Measurements from ENCODE around the gene TBC1D1. TPM values are rescaled to one million over a fixed set of nuclear protein-coding genes. Genes with fewer than 3 reads are reported as not detected.

The TBC1D1 gene
- total and polyA plus RNA-seq, 2 donors (not counting 3 experiments of a cell fraction or from before 2014, with no cell fraction given) = 63.5 to 116 TPM

GRCh38 chr4:38155589-38156294 is 264.9 kb downstream of the TBC1D1 start:
- no peaks in the 10 kb centered on the region for H4K20me1 ChIP-seq (replicated peaks; ENCODE audit: control insufficient read depth, extremely low read depth, insufficient read depth, low read length)
- no peak for TF ChIP-seq JUN (IDR thresholded peaks at IDR 0.05; ENCODE audit: borderline replicate concordance, insufficient read depth, insufficient read length, low read depth)
- no peak for TF ChIP-seq MYC (IDR thresholded peaks at IDR 0.05; ENCODE audit: low read depth, low read length)
- no peak for TF ChIP-seq MAX (IDR thresholded peaks at IDR 0.05; ENCODE audit: insufficient read depth, insufficient read length)
- no peak for TF ChIP-seq FOS (IDR thresholded peaks at IDR 0.05; ENCODE audit: borderline replicate concordance, insufficient read depth, low read length)
- TF ChIP-seq GATA2 (IDR thresholded peaks at IDR 0.05; ENCODE audit: insufficient read depth, insufficient read length, low read depth, low read length) = no peak
- TF ChIP-seq POLR2AphosphoS5 (IDR thresholded peaks at IDR 0.05; ENCODE audit: insufficient read depth, low read depth, low read length) = no peak
- no peak for TF ChIP-seq POLR2A (IDR thresholded peaks at IDR 0.05; ENCODE audit: low read depth, low read length)
- TF ChIP-seq CTCF (IDR thresholded peaks at IDR 0.05; ENCODE audit: extremely low read depth in 1 of 2, insufficient read depth in 1 of 2, low read depth in 1 of 2, low read length in 2 of 2) = no peak
- ChIA-PET POLR2A (interaction anchor here (0.6 kb wide), 1 partner anchor 24 kb away, joined by 5 read pairs; no protein-coding TSS in a partner anchor), CTCF (interaction anchor here (0.7 to 2.2 kb wide), 4 partner anchors 11 to 603 kb away, joined by 3 to 7 read pairs (median 4); no protein-coding TSS in a partner anchor)
- H3K36me3 ChIP-seq (ENCODE audit: control insufficient read depth in 2 of 2, extremely low read depth in 1 of 2, insufficient read depth in 2 of 2, low read length in 2 of 2) = no peaks in the 10 kb centered on the region
- DNase-seq (ENCODE audit: low read depth, low spot score) (no peak), FAIRE-seq (no peak)
- no peaks in the 10 kb centered on the region for H3K79me2 ChIP-seq (ENCODE audit: control insufficient read depth, insufficient read depth, low read length)
- no peaks in the 10 kb centered on the region for H3K9me1 ChIP-seq (replicated peaks; ENCODE audit: control insufficient read depth, extremely low read depth, insufficient read depth, low read length)
- H3K4me2 ChIP-seq (ENCODE audit: insufficient read depth, low read length) = no peak overlapping the region
- peaks cover 6% of the 10 kb centered on the region for H3K4me1 ChIP-seq (ENCODE audit: control insufficient read depth, extremely low read depth, insufficient read depth, low read length)
- dilution Hi-C loops (cut with MboI; ENCODE audit: extremely low pct_ligation_motif_present, low sequenced_read_pairs) (loop anchor here (25.0 kb wide), 1 partner anchor 507 kb away; the partner anchor contains the start of gene KLF3), intact Hi-C loops (cut with micrococcal nuclease) (no loop called here)
- peaks cover 0 to 9% of the 10 kb centered on the region in 2 experiments for H3K27me3 ChIP-seq (ENCODE audit: control insufficient read depth in 2 of 2, insufficient read depth in 2 of 2, low read length in 2 of 2)
- H3K9me3 ChIP-seq (replicated peaks; ENCODE audit: control insufficient read depth, insufficient read depth, low read length) = no peaks in the 10 kb centered on the region
- BruUV-seq (replicated peaks) = no TSS peak
- no peak overlapping the region for H3K4me3 ChIP-seq (replicated peaks in 1 of 3; ENCODE audit: insufficient read depth in 1 of 3, low read depth in 1 of 3, low read length in 3 of 3)
- no peak overlapping the region for H2AFZ ChIP-seq (ENCODE audit: low read depth, low read length)
- no peak overlapping the region for H3K27ac ChIP-seq (ENCODE audit: insufficient read depth, low read depth, low read length)
- no peak overlapping the region for H3K9ac ChIP-seq (replicated peaks; ENCODE audit: extremely low read depth, insufficient read depth, low read length)

All from endothelial cell of umbilical vein (primary cell).